ENCODE measurements around the gene CAMTA1.

CAMTA1 gene

DNA sequence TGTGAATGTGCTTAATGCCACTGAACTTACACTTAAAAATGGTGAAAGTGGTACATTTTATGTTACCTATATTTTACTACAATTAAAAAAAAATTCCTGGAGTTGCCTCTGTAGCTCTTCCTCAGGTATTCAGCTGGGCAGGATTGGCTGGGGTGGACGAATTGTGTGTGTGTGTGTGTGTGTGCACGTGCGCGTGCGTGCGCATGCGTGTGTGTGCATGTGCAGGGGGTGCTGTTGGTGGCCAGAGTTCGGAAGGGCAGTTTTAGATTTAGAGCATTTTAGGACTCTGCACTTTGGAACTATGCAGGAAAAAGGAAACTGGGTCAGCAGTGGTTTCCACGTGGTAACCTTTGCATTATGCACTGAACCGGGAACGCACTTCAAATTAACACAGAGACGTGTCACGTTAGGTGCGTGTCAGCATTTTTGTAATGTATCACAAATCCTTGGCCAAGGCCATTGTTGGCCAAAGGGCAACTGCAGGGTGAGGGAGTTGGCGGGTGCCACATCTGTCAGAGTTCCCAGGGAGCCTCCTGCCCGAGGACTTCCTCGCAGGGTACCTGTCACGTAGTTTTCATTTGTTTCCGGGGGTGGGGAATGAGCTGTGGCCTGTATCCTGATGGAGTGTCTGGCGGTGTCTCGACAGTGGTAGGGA is 312.8 kb downstream of the CAMTA1 start:
- H3K27me3 ChIP-seq (ENCODE audit: control insufficient read depth, insufficient read depth, low read length, poor library complexity, severe bottlenecking): no peaks in the 10 kb centered on the region

DNA sequence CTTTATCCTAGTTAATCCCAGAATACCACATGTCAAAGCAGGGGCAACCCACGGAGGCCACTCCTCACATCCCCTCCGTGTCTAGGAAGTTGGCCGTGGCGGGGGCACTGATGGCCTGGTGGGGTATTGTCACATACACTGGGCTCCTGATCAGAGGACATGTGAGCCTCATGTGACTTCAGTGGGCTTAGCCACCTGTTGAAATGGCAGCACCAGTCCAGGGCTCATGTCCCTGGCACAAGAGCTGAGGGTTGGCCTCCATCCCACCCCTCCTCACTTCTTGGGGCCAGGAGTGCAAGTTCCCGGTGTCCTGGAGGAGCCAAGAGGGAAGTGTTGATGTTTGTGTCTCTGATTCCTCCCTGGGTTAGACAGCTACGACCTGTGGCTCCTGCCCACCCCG is 313.4 kb downstream of the CAMTA1 start:
- Histone ChIP-seq H3K9me3 (ENCODE audit: control insufficient read depth, low read length) (no peaks in the 10 kb centered on the region), H3K27me3 (ENCODE audit: control insufficient read depth, insufficient read depth, low read length, poor library complexity, severe bottlenecking) (no peaks in the 10 kb centered on the region), H3K27ac (ENCODE audit: insufficient read depth, low read depth, low read length, poor library complexity, severe bottlenecking) (no peak overlapping the region), H3K36me3 (ENCODE audit: control insufficient read depth, insufficient read depth, low read length) (no peaks in the 10 kb centered on the region), H3K4me1 (ENCODE audit: control insufficient read depth, insufficient read depth, low read length) (peaks cover 5% of the 10 kb centered on the region), H3K4me3 (ENCODE audit: insufficient read depth, low read depth, low read length) (no peak overlapping the region)
- 95 to 97% methylated on average over 7 of the region's 7 CpGs for WGBS, 2 experiments

More for the DNA sequence above, 312.8 kb downstream of the CAMTA1 start:
- Histone ChIP-seq H3K4me3 (ENCODE audit: insufficient read depth, low read depth, low read length) (no peak overlapping the region), H3K4me1 (ENCODE audit: control insufficient read depth, insufficient read depth, low read length) (peaks cover 5% of the 10 kb centered on the region), H3K9me3 (ENCODE audit: control insufficient read depth, low read length) (no peaks in the 10 kb centered on the region), H3K27ac (ENCODE audit: insufficient read depth, low read depth, low read length, poor library complexity, severe bottlenecking) (no peak overlapping the region), H3K36me3 (ENCODE audit: control insufficient read depth, insufficient read depth, low read length) (no peaks in the 10 kb centered on the region)
- 89 to 94% methylated on average over 21 of the region's 21 CpGs for WGBS, 2 experiments

DNA sequence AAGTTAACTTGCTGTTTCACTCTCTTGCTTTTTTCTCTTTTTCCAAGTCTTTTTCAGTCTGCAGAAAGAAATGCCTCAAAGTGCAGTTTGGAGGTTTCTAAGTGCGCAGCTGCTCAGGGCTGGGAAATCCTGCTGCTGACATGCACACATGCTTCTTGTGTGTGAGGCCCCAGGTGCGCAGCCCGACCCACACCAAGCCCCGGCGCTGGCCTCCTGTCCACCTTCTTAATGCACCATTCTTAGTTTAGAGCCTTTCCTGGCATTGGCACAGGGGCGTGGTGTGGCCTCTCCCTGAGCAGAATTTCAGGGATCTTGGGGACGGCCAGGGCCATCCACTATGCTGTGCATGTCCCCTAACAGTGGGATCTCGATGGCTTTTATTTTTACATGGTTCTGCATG is 315.2 kb downstream of the CAMTA1 start:
- 91 to 94% methylated on average over 8 of the region's 8 CpGs for WGBS, 2 experiments
- no peak overlapping the region for H3K4me3 ChIP-seq (ENCODE audit: insufficient read depth, low read depth, low read length)
- no peak overlapping the region for H3K27ac ChIP-seq (ENCODE audit: insufficient read depth, low read depth, low read length, poor library complexity, severe bottlenecking)
- H3K9me3 ChIP-seq (ENCODE audit: control insufficient read depth, low read length): no peaks in the 10 kb centered on the region
- peaks cover 5% of the 10 kb centered on the region for H3K4me1 ChIP-seq (ENCODE audit: control insufficient read depth, insufficient read depth, low read length)
- H3K36me3 ChIP-seq (ENCODE audit: control insufficient read depth, insufficient read depth, low read length): no peaks in the 10 kb centered on the region
- H3K27me3 ChIP-seq (ENCODE audit: control insufficient read depth, insufficient read depth, low read length, poor library complexity, severe bottlenecking): no peaks in the 10 kb centered on the region

DNA sequence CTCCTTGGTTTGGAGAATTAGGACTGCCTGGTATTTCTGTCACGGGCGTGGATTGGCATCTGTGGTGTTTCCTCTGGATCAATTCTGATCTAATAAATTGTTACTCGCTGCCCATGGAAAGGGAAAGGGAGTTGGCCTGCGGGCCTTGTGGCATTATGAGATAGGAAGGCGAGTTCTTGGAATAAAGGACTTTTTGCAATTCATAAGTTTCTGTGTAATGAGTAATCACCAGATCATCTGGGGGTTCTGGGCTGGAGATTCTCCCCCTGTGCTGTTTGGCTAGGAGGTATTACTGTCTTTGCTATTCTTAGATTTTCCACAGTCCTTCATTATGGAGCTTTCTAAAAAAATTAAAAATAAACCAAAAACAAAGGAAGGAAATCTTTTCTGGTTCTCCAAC is 315.9 kb downstream of the CAMTA1 start:
- Histone ChIP-seq H3K4me3 (ENCODE audit: insufficient read depth, low read depth, low read length) (no peak overlapping the region), H3K9me3 (ENCODE audit: control insufficient read depth, low read length) (no peaks in the 10 kb centered on the region), H3K27me3 (ENCODE audit: control insufficient read depth, insufficient read depth, low read length, poor library complexity, severe bottlenecking) (no peaks in the 10 kb centered on the region), H3K4me1 (ENCODE audit: control insufficient read depth, insufficient read depth, low read length) (peaks cover 5% of the 10 kb centered on the region), H3K36me3 (ENCODE audit: control insufficient read depth, insufficient read depth, low read length) (no peaks in the 10 kb centered on the region), H3K27ac (ENCODE audit: insufficient read depth, low read depth, low read length, poor library complexity, severe bottlenecking) (no peak overlapping the region)
- WGBS, 2 experiments: 90 to 98% methylated on average over 5 of the region's 5 CpGs

DNA sequence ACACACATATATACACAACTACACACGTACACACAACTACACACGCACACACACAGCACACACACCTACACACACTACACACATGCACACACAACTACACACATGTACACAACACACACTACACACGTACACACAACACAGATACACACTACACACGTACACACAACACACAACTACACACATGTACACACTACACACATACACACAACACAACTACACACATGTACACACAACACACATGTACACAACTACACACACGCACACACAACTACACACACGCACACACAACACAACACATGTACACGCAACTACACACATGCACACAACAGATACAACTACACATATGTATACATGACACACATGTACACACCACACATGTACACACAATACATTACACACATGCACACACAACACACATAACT is 318.1 kb downstream of the CAMTA1 start:
- Histone ChIP-seq H3K27ac (ENCODE audit: insufficient read depth, low read depth, low read length, poor library complexity, severe bottlenecking) (no peak overlapping the region), H3K9me3 (ENCODE audit: control insufficient read depth, low read length) (no peaks in the 10 kb centered on the region), H3K4me1 (ENCODE audit: control insufficient read depth, insufficient read depth, low read length) (peaks cover 9% of the 10 kb centered on the region), H3K36me3 (ENCODE audit: control insufficient read depth, insufficient read depth, low read length) (no peaks in the 10 kb centered on the region), H3K4me3 (ENCODE audit: insufficient read depth, low read depth, low read length) (no peak overlapping the region), H3K27me3 (ENCODE audit: control insufficient read depth, insufficient read depth, low read length, poor library complexity, severe bottlenecking) (no peaks in the 10 kb centered on the region)
- WGBS, 2 experiments: 83 to 89% methylated on average over 7 of the region's 7 CpGs

DNA sequence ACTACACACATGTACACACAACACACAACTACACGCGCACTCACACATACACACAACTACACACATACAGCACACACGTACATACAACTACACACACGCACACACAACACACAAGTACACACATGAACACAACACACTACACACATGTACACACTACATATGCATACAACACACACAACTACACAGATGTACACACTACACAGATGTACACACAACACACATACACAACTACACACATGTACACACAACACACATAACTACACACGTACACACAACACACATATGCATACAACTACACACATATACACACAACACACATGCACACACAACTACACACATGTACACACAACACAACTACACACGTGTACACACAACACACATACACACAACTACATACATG is 318.6 kb downstream of the CAMTA1 start:
- H3K27ac ChIP-seq (ENCODE audit: insufficient read depth, low read depth, low read length, poor library complexity, severe bottlenecking): no peak overlapping the region
- H3K9me3 ChIP-seq (ENCODE audit: control insufficient read depth, low read length): no peaks in the 10 kb centered on the region
- no peaks in the 10 kb centered on the region for H3K36me3 ChIP-seq (ENCODE audit: control insufficient read depth, insufficient read depth, low read length)
- no peak overlapping the region for H3K4me3 ChIP-seq (ENCODE audit: insufficient read depth, low read depth, low read length)
- 83 to 85% methylated on average over 6 of the region's 6 CpGs for WGBS, 2 experiments
- no peaks in the 10 kb centered on the region for H3K27me3 ChIP-seq (ENCODE audit: control insufficient read depth, insufficient read depth, low read length, poor library complexity, severe bottlenecking)
- H3K4me1 ChIP-seq (ENCODE audit: control insufficient read depth, insufficient read depth, low read length): peaks cover 9% of the 10 kb centered on the region

DNA sequence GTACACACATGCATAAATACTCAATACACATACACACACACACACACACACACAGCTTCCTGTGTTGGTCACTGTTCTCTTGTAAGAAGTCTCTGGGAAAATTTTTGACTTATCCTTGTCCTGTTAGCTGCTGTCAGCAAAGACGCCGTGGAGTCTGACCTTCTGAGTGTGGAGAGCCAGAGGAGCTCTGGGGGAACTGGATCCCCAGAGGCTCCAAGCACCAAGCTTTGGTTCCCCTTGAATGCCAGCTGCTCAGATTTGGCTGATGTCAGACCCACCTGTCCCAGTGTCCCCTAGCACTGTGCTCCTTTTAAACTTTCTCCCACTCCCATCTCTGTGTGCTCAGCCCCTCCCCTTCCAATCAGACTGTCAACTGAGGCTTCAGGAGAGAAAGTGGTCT is 319.1 kb downstream of the CAMTA1 start:
- no peaks in the 10 kb centered on the region for H3K9me3 ChIP-seq (ENCODE audit: control insufficient read depth, low read length)
- WGBS, 2 experiments: 85 to 89% methylated on average over 2 of the region's 2 CpGs
- H3K4me1 ChIP-seq (ENCODE audit: control insufficient read depth, insufficient read depth, low read length): peaks cover 9% of the 10 kb centered on the region
- no peak overlapping the region for H3K27ac ChIP-seq (ENCODE audit: insufficient read depth, low read depth, low read length, poor library complexity, severe bottlenecking)
- H3K27me3 ChIP-seq (ENCODE audit: control insufficient read depth, insufficient read depth, low read length, poor library complexity, severe bottlenecking): no peaks in the 10 kb centered on the region
- H3K4me3 ChIP-seq (ENCODE audit: insufficient read depth, low read depth, low read length): no peak overlapping the region
- no peaks in the 10 kb centered on the region for H3K36me3 ChIP-seq (ENCODE audit: control insufficient read depth, insufficient read depth, low read length)

DNA sequence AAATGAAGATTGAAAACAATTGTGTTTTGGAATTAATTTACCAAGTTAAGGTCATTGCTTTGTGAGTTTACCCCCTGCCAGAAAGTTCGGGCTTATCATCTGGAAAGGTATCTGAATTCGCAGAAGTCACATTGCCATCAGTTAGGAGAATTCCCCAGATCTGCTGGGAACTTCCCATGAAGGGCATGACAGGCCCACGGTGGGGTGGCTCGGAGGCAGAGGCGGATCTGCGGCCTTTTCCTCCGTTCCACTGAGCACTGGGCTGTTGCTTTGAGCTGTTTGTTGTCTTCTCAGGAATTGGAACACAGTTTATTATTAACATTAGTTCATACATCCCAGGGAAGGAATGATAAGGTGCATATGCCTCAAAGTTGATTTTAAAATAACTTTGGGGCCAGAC is 320.0 kb downstream of the CAMTA1 start:
- H3K27ac ChIP-seq (ENCODE audit: insufficient read depth, low read depth, low read length, poor library complexity, severe bottlenecking): no peak overlapping the region
- 86 to 87% methylated on average over 4 to 7 of the region's 7 CpGs for WGBS, 2 experiments
- no peaks in the 10 kb centered on the region for H3K27me3 ChIP-seq (ENCODE audit: control insufficient read depth, insufficient read depth, low read length, poor library complexity, severe bottlenecking)
- H3K4me3 ChIP-seq (ENCODE audit: insufficient read depth, low read depth, low read length): no peak overlapping the region
- H3K4me1 ChIP-seq (ENCODE audit: control insufficient read depth, insufficient read depth, low read length): peaks cover 4% of the 10 kb centered on the region
- H3K9me3 ChIP-seq (ENCODE audit: control insufficient read depth, low read length): no peaks in the 10 kb centered on the region
- H3K36me3 ChIP-seq (ENCODE audit: control insufficient read depth, insufficient read depth, low read length): no peaks in the 10 kb centered on the region

DNA sequence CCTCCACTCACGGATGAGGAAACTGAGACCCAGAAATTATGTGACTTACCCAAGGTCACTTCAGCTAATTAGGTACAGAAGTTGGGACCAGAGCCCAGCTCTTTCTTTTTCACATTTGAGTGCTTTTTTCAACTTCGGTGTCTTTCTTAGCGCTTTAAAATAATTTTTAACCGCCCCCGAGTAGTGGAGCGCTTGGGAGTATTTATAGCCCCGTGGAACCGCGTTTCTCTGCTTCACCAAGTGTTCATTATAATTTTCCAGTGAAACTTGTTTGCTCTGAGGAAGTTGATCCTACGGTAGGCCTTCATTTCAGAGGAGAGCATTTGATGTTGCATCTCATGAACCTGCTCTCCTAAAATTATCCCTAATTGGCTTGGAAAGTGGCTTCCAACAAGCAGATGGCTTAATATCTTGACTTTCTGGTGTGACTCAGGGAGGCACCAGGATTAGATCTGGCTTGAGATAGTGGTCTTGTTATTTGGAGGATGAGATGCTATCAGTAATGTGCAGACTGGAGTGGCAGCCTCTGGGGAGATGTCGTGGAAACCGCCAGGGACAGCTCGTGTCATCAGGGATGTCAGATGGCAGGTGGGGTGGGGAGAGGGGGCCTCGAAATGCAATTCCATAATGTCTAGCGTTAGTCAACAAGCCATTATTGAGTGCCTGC is 321.3 kb downstream of the CAMTA1 start:
- WGBS, 2 experiments: 96 to 97% methylated on average over 15 of the region's 15 CpGs

DNA sequence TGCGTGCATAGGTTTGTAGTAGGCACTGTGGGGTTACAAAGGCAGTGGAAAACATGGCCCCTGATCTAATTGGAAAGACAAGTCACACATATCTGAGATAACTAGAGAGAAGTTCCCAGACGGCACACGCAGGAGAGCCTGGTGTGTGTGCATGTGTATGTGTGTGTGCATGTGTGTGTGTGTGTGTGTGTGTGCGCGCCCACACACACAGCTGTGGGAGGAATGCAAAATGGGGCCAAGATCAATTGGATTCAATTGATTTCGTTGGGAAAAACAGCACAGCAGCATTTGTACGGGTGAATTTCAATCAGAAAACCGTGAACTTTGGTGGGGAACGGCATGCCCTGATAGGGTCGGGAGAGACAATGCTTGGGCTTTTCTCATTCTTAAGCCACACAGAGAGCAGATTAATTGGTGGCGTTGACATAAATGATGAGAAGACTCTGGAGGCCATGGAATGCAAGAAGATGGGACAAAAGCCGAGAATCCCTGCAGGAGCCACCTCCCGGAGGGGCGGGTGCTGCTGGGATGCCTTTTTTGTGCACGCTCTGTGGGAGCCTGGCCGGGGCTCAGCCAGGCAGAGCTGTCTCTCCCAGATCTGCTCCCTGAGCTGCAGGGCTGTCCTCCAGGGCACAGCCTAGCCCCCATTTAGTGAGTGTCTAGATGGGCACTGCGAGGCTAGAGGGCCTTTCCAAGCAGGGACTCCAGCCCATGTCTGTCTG is 322.0 kb downstream of the CAMTA1 start:
- WGBS, 2 experiments: 69 to 73% methylated on average over 17 of the region's 17 CpGs
- Histone ChIP-seq H3K4me3 (ENCODE audit: insufficient read depth, low read depth, low read length) (no peak overlapping the region), H3K36me3 (ENCODE audit: control insufficient read depth, insufficient read depth, low read length) (no peaks in the 10 kb centered on the region), H3K27ac (ENCODE audit: insufficient read depth, low read depth, low read length, poor library complexity, severe bottlenecking) (no peak overlapping the region), H3K4me1 (ENCODE audit: control insufficient read depth, insufficient read depth, low read length) (peaks cover 4% of the 10 kb centered on the region), H3K27me3 (ENCODE audit: control insufficient read depth, insufficient read depth, low read length, poor library complexity, severe bottlenecking) (no peaks in the 10 kb centered on the region), H3K9me3 (ENCODE audit: control insufficient read depth, low read length) (no peaks in the 10 kb centered on the region)

More for the DNA sequence above, 321.3 kb downstream of the CAMTA1 start:
- no peaks in the 10 kb centered on the region for H3K9me3 ChIP-seq (ENCODE audit: control insufficient read depth, low read length)
- H3K27ac ChIP-seq (ENCODE audit: insufficient read depth, low read depth, low read length, poor library complexity, severe bottlenecking): no peak overlapping the region
- no peaks in the 10 kb centered on the region for H3K27me3 ChIP-seq (ENCODE audit: control insufficient read depth, insufficient read depth, low read length, poor library complexity, severe bottlenecking)
- peaks cover 4% of the 10 kb centered on the region for H3K4me1 ChIP-seq (ENCODE audit: control insufficient read depth, insufficient read depth, low read length)
- no peak overlapping the region for H3K4me3 ChIP-seq (ENCODE audit: insufficient read depth, low read depth, low read length)
- H3K36me3 ChIP-seq (ENCODE audit: control insufficient read depth, insufficient read depth, low read length): no peaks in the 10 kb centered on the region
